Measurements from ENCODE around the gene LRCOL1.

Gene LRCOL1

DNA sequence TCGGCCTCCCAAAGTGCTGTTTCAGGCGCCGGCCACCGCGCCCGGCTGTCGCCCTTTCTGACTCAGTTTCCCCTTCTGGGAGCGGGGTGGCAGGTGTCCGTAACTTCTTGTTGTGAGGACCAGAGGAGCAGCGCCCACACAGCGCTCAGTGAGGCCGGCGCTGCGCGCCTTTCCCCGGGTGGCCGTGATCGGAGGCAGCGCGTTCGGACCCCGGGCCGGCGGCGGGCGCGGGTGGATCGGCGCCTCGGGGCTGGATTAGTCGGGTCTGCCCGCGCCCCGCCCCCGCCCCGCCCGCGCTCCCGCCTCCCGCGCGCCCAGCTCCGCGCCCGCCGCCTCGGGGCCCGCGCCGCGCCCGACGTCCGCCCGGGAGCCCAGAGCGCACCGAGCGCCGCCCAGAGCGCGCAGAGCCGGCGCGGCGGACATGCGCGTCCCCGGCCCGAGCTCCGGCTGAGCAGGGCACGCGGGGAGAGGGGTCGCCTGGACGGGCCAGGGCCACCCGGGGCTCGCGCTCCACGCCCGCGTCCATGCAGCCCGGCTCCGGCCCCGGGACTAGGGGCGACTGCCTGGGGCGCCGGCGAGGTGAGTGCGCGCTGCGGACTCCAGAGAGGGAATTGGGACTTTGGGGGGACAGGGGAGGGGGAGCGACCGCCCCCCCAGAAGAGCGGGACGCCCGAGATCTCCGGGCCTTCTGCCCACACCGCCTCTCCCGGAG is 50.6 kb downstream of the LRCOL1 start:
- TF ChIP-seq, protein P1, sequence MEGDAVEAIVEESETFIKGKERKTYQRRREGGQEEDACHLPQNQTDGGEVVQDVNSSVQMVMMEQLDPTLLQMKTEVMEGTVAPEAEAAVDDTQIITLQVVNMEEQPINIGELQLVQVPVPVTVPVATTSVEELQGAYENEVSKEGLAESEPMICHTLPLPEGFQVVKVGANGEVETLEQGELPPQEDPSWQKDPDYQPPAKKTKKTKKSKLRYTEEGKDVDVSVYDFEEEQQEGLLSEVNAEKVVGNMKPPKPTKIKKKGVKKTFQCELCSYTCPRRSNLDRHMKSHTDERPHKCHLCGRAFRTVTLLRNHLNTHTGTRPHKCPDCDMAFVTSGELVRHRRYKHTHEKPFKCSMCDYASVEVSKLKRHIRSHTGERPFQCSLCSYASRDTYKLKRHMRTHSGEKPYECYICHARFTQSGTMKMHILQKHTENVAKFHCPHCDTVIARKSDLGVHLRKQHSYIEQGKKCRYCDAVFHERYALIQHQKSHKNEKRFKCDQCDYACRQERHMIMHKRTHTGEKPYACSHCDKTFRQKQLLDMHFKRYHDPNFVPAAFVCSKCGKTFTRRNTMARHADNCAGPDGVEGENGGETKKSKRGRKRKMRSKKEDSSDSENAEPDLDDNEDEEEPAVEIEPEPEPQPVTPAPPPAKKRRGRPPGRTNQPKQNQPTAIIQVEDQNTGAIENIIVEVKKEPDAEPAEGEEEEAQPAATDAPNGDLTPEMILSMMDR (conservative IDR thresholded peaks at IDR 0.05; ENCODE audit: control insufficient read depth, insufficient read depth, low read depth, low read length) = no peak
- peak; percentile 11 for DNase-seq (ENCODE audit: low read depth)
- H3K4me3 ChIP-seq (ENCODE audit: control insufficient read depth, low read depth, low read length) = peak overlapping the region; percentile 46

DNA sequence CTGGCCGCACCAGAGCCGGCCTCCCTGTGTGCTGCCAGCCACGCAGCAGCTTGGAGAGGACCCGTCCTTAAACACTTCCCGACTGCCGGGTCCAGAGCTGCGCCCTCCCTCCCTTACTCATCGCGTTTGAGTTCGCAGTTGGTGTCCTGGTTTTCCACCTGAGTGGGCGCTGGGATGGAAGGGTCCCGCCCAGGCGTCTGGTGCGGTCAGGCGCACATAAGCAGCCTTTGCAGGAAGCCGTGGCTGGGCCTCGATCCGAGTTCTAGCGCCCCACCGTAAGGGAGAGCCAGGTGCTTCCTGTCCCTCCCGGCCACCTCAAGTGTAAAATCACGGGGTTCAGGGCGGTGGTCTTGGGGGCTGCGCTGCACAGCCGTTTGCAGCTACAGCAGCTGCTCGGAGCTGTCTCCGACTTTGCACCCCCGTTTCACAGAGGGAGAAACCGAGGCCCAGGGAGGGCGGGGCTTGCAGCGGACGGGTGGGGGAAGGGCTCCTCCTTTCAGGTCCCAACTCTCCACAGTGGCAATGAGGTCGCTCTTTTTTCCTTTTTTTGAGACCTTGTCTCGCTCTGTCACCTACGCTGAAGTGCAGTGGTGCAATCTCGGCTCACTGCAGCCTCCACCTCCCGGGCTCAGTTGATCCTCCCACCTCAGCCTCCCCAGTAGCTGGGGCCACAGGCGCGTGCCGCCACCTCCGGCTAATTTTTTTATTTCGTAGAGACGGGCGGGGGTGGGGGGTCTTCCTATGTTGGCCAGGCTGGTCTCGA is 51.3 kb downstream of the LRCOL1 start:
- no peak for DNase-seq (ENCODE audit: low read depth)
- TF ChIP-seq, protein P1 (conservative IDR thresholded peaks at IDR 0.05; ENCODE audit: control insufficient read depth, insufficient read depth, low read depth, low read length) = no peak
- H3K4me3 ChIP-seq (ENCODE audit: control insufficient read depth, low read depth, low read length) = peak overlapping the region; percentile 42

DNA sequence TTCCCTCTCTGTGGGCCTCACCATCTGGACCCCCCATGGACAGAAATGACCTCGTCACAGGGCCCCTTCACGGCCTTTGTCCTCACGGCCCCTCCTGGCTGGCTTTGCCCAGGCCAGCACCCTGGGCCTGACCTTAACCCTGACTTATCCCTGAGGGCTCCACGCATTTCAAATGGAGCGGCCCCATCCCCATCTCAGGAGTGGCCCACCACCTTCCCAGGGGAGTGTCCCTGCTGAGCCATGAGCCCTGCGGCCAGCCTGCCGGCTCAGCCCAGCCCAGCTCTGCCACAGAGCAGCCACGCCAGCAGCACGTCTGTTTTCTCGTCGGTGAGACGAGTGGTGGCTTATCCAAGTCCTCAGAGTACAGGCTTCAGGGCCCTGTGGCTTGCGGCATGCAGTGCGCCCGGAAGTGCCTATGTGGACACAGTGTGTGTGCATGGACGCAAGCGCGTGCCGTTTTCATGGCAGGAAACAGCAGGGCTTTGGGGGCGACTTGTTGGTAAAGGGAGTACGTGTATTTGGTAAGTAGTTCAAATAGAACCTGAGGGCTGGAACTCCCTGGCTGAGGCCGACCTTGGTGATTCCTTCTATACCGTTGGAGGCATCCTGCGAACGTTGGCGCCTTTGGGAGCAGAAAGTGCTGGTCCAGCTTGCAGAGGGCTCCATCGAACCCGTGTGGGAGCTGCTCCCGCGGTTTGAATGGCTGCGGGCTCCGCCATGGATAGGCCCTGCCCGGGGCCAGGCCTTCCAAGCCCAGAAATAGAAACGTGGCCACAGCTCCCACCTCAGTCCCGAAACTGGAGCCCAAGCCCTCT is 52.1 kb downstream of the LRCOL1 start:
- TF ChIP-seq, protein P1 (conservative IDR thresholded peaks at IDR 0.05; ENCODE audit: control insufficient read depth, insufficient read depth, low read depth, low read length) = no peak
- DNase-seq (ENCODE audit: low read depth) = no peak

DNA sequence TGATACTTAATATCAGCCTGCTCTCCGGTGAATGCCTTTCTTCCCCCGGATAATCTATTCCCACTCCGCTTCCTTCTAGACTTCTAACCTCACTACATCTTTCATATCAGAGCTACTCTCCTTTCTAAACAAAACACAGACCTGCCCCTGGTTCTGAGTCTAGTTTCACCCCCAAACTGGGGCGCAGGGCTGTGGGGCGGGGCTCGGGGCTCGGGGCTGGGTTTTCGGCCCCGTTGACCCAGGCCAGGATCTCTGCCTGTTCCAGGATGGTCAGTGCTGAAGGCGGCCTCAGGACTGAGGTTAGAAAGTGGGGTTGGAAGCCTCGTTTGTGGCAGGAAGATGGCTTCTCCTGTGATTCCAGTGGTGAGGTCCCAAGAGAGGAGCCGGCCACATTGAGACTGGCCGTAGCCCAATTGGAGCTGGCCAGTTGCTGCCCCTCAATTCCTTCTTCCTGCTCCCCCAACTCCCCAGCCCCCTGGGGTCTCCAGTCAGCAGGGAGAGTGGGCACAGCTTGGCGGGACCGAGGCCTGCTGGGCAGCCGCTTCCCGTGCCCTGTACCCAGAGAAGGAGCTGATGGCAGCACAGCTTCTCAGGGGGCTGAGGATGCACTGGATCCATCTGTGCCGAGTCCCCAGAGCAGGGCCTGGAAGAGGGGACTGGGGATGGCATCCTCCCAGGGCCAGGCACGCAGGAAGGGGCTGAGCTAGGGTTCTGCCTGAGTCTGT is 52.9 kb downstream of the LRCOL1 start:
- TF ChIP-seq, protein P1 (conservative IDR thresholded peaks at IDR 0.05; ENCODE audit: control insufficient read depth, insufficient read depth, low read depth, low read length) = no peak
- no peak for DNase-seq (ENCODE audit: low read depth)
- no peak overlapping the region for H3K4me3 ChIP-seq (ENCODE audit: control insufficient read depth, low read depth, low read length)

More for the DNA sequence above, 52.1 kb downstream of the LRCOL1 start:
- H3K4me3 ChIP-seq (ENCODE audit: control insufficient read depth, low read depth, low read length) = no peak overlapping the region

DNA sequence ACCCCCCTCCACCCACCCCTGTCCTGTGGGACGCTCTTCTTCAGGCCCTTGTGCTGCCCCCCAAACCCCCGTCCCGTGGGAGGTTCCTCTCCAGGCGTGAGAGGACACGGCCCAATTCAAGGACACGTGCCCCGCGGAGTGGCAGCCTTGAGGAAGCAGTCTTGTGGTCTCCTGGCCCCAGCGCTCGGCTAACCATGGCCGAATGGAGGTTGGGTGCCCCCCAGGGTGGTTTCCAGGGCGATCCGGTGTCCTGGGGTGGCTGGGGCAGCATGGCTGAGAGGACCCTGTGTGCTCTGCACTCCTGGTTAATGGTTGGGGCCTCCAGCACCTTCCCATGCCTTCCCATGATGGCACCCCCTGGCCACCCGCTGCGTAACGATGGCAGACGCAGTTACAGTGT is 53.6 kb downstream of the LRCOL1 start:
- DNase-seq (ENCODE audit: low read depth) = no peak
- TF ChIP-seq, protein P1 (conservative IDR thresholded peaks at IDR 0.05; ENCODE audit: control insufficient read depth, insufficient read depth, low read depth, low read length) = no peak
- H3K4me3 ChIP-seq (ENCODE audit: control insufficient read depth, low read depth, low read length) = no peak overlapping the region

DNA sequence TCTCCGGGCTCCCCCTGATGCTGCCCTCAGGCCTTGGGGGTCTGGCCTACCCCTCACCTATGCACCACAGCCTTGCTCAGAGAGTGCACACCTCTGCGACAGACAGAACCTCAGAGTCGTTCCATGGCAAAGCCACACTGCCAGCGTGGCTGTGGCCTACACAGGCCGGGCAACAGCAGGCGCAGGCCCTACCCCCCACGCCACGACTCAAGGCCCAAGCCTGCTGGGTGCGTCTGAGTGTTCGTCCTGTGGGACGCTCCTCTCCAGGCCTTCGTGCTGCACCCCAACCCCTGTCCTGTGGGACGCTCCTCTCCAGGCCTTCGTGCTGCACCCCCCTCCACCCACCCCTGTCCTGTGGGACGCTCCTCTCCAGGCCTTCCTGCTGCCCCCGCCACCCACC is 54.2 kb downstream of the LRCOL1 start:
- DNase-seq (ENCODE audit: low read depth) = no peak
- TF ChIP-seq, protein P1 (conservative IDR thresholded peaks at IDR 0.05; ENCODE audit: control insufficient read depth, insufficient read depth, low read depth, low read length) = no peak

More for the DNA sequence above, 54.2 kb downstream of the LRCOL1 start:
- H3K4me3 ChIP-seq (ENCODE audit: control insufficient read depth, low read depth, low read length) = no peak overlapping the region

Data from fibroblast of mammary gland (primary cell).